Measurements from ENCODE around the gene ZNRF2. TPM values are rescaled to one million over a fixed set of nuclear protein-coding genes. Genes with fewer than 3 reads are reported as not detected.

ZNRF2 gene
- total and polyA plus RNA-seq, 2 of the 4 experiments (the other 2 are of a cell fraction): 0.31 to 0.54 TPM

DNA sequence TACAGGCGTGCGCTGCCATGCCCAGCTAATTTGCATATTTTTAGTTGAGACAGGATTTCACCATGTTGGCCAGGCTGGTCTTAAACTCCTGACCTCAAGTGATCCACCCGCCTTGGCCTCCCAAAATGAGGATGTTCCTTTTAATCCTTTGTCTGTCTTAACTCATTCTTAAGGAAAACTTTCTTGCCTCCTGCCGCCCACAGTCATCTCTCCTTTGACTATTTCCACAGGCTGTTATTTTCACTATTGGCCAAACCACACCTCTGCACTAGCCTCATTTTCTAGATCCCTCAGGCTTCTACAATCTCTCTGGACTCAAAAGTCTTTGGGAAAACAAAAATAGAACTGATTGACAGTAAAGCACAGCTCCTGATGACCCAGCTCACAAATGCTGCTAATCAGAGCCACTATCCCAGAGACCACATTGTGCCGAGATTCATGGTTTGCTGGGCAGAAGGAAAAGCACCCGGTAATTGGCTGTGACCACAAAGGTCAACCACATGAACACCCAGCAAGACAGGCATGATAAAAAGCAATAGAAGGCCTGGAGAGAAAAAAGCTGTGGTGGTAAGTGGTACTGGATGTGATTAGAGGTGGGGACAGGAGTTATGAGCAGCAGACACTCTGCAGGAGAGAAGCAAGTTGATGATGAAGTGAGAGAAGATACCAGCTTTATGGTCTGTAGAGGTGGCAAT is 44.1 kb upstream of the ZNRF2 start:
- no TSS peak for BruUV-seq (replicated peaks)
- TF ChIP-seq, protein P1, sequence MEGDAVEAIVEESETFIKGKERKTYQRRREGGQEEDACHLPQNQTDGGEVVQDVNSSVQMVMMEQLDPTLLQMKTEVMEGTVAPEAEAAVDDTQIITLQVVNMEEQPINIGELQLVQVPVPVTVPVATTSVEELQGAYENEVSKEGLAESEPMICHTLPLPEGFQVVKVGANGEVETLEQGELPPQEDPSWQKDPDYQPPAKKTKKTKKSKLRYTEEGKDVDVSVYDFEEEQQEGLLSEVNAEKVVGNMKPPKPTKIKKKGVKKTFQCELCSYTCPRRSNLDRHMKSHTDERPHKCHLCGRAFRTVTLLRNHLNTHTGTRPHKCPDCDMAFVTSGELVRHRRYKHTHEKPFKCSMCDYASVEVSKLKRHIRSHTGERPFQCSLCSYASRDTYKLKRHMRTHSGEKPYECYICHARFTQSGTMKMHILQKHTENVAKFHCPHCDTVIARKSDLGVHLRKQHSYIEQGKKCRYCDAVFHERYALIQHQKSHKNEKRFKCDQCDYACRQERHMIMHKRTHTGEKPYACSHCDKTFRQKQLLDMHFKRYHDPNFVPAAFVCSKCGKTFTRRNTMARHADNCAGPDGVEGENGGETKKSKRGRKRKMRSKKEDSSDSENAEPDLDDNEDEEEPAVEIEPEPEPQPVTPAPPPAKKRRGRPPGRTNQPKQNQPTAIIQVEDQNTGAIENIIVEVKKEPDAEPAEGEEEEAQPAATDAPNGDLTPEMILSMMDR (conservative IDR thresholded peaks at IDR 0.05; ENCODE audit: low read depth, low read length): no peak
- no peak for TF ChIP-seq RFX5 (IDR thresholded peaks at IDR 0.05; ENCODE audit: low read depth, low read length)
- TF ChIP-seq FOS (IDR thresholded peaks at IDR 0.05; ENCODE audit: low read depth, low read length): no peak
- no peak for TF ChIP-seq POLR2A (IDR thresholded peaks at IDR 0.05; ENCODE audit: low read depth, low read length)
- TF ChIP-seq, protein P2, sequence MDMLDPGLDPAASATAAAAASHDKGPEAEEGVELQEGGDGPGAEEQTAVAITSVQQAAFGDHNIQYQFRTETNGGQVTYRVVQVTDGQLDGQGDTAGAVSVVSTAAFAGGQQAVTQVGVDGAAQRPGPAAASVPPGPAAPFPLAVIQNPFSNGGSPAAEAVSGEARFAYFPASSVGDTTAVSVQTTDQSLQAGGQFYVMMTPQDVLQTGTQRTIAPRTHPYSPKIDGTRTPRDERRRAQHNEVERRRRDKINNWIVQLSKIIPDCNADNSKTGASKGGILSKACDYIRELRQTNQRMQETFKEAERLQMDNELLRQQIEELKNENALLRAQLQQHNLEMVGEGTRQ (IDR thresholded peaks at IDR 0.05; ENCODE audit: low read depth, low read length): no peak
- TF ChIP-seq MAFK (IDR thresholded peaks at IDR 0.05; ENCODE audit: low read depth, low read length): no peak
- TF ChIP-seq, protein P3, sequence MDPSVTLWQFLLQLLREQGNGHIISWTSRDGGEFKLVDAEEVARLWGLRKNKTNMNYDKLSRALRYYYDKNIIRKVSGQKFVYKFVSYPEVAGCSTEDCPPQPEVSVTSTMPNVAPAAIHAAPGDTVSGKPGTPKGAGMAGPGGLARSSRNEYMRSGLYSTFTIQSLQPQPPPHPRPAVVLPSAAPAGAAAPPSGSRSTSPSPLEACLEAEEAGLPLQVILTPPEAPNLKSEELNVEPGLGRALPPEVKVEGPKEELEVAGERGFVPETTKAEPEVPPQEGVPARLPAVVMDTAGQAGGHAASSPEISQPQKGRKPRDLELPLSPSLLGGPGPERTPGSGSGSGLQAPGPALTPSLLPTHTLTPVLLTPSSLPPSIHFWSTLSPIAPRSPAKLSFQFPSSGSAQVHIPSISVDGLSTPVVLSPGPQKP (IDR thresholded peaks at IDR 0.05; ENCODE audit: borderline replicate concordance, low read depth, low read length): no peak
- no peak for TF ChIP-seq BHLHE40 (IDR thresholded peaks at IDR 0.05; ENCODE audit: low read depth, low read length)
- TF ChIP-seq CEBPB (IDR thresholded peaks at IDR 0.05; ENCODE audit: low read depth, low read length): no peak
- no peak for TF ChIP-seq RAD21 (IDR thresholded peaks at IDR 0.05; ENCODE audit: low read length)
- TF ChIP-seq RCOR1 (IDR thresholded peaks at IDR 0.05; ENCODE audit: insufficient replicate concordance, low read length): no peak
- in situ Hi-C loops (cut with MboI; ENCODE audit: low sequenced_read_pairs) (no loop called here), intact Hi-C loops (cut with micrococcal nuclease) (no loop called here), dilution Hi-C loops (cut with HindIII; ENCODE audit: low sequenced_read_pairs, unreplicated experiment) (no loop called here)
- no peak for DNase-seq
- no peak overlapping the region for H3K27ac ChIP-seq (ENCODE audit: insufficient read depth, low read length)
- no peak overlapping the region for H3K18ac ChIP-seq (ENCODE audit: low read depth, low read length)
- H4K91ac ChIP-seq (ENCODE audit: insufficient read depth, low read depth, low read length): no peak overlapping the region
- no peak overlapping the region for H3K4me3 ChIP-seq (ENCODE audit: insufficient read depth, low read depth, low read length)
- 96% methylated on average over 3 of the region's 6 CpGs; no CpG with 5 or more reads in 1 of the 2 experiments for WGBS, 2 experiments (ENCODE audit: extremely low coverage in 2 of 2, insufficient read length in 1 of 2)
- no peak overlapping the region for H2AK9ac ChIP-seq (replicated peaks; ENCODE audit: low read depth, low read length, poor library complexity)
- no peak overlapping the region for H3K4me2 ChIP-seq (ENCODE audit: low read depth, low read length)
- no peaks in the 10 kb centered on the region; the same call in 1 of the 2 replicates for H3K27me3 ChIP-seq (ENCODE audit: control insufficient read depth, insufficient read depth, low read length)
- no peak overlapping the region for H2BK5ac ChIP-seq (ENCODE audit: low read depth, low read length, poor library complexity, severe bottlenecking)
- H3K23ac ChIP-seq (ENCODE audit: low read depth, low read length): no peak overlapping the region
- H3K4me1 ChIP-seq (ENCODE audit: control insufficient read depth, insufficient read depth, low read length): no peaks in the 10 kb centered on the region
- no peaks in the 10 kb centered on the region for H3K79me1 ChIP-seq (ENCODE audit: low read depth in 1 of 2, low read length in 2 of 2)
- no peak overlapping the region for H3K14ac ChIP-seq (replicated peaks; ENCODE audit: low read depth, low read length)
- no peak overlapping the region for H3K4ac ChIP-seq (ENCODE audit: low read depth, low read length)
- no peak overlapping the region for H4K8ac ChIP-seq (ENCODE audit: low read depth in 2 of 2, low read length in 2 of 2)
- ATAC-seq (ENCODE audit: low read depth): no peak
- no peaks in the 10 kb centered on the region for H3K9me3 ChIP-seq (ENCODE audit: control insufficient read depth, insufficient read depth, low read length)
- H3K36me3 ChIP-seq (ENCODE audit: control insufficient read depth, insufficient read depth, low read length): no peaks in the 10 kb centered on the region
- H4K5ac ChIP-seq (ENCODE audit: low read depth, low read length): no peak overlapping the region
- no peak overlapping the region for H2BK15ac ChIP-seq (ENCODE audit: low read depth, low read length)
- H2BK20ac ChIP-seq (ENCODE audit: low read depth, low read length): no peak overlapping the region
- no peak overlapping the region for H2BK120ac ChIP-seq (ENCODE audit: low read depth, low read length)
- POLR2A ChIA-PET (ENCODE audit: unreplicated experiment): no interaction called here
- H4K20me1 ChIP-seq (ENCODE audit: insufficient read depth, low read length): no peaks in the 10 kb centered on the region
- no peak overlapping the region for H3K9ac ChIP-seq (ENCODE audit: low read depth, low read length)
- H2AK5ac ChIP-seq (ENCODE audit: low read depth, low read length): no peak overlapping the region
- H3K56ac ChIP-seq (ENCODE audit: extremely low read depth, insufficient read depth, low read length): no peak overlapping the region
- CTCF ChIA-PET: interaction anchor here (1.4 kb wide), 1 partner anchor 76 kb away, joined by 3 read pairs; no protein-coding TSS in a partner anchor
- no peaks in the 10 kb centered on the region for H3K9me1 ChIP-seq (ENCODE audit: insufficient read depth, low read length)
- no peak overlapping the region for H2AFZ ChIP-seq (replicated peaks; ENCODE audit: low read length, poor library complexity)

All from IMR-90 (cell line).